HG03378 (cell line): Measurements from ENCODE around the gene PRKACB.
"Not testable (repeated sequence)": the region's sequence is repeated elsewhere in the genome, so short reads cannot be mapped to it uniquely, and the experiment has no call there.

Experiments used
- ATAC-seq: cut with Tn5 transposase; IDR thresholded peaks from one replicate; pipeline ENCODE4 v1.9.1; 2021; ENCODE audit warnings: mild to moderate bottlenecking, moderate library complexity; ENCODE audit not compliant: unreplicated experiment

PRKACB gene

DNA sequence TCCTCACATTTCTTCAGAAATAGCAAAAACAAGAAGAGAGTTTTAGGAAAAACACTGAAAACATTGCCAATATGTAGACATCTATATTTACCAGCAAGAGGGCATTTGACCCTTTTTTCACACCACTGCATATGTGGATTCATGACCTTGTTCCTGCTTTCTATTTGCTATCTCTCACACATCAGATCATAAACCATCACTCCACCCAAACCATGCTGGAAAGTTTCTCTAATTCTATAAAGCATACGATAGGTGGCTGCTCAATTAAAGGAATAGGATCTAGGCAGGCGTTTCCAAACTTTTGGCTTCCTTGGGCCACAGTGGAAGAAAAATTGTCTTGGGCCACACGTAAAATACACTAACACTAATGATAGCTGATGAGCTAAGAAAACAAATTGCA lies 121.8 kb downstream of the PRKACB start:
- no peak for ATAC-seq

DNA sequence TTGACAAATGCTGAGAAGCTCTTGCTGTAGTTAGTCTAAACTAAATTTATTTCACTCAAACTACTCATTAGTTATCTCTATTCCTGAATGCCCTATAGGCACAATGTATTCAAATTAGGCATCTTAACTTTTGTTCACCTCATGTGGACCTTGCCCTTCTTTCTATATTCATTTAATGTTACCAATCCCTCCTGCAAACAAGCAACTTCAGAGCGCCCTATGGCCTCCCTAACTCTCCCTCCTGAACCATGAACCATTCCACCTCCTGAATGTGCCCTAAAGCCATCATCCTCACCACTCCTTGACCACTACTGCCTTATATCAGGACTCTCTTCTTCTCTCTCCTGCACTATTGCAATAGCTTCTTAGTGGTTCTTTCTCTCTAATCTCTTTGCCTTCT lies 122.7 kb downstream of the PRKACB start:
- ATAC-seq: no peak

DNA sequence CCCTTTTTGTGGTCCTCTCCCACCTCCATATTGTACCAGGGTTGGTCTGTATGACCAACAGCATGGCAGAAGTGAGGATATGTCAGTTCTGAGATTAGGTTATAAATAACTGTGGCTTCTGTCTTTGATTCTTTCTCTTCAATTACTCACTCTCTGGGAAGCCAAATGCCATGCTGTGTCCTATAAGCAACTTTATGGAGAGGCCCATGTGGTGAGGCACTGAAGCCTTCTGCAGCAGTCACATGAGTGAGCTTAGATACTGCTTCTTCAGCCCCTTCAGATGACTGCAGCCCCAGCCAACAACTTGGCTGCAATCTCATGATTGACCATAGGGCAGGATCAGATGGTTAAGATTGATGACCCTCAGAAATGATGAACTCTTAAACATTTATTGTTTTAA lies 123.4 kb downstream of the PRKACB start:
- no peak for ATAC-seq

DNA sequence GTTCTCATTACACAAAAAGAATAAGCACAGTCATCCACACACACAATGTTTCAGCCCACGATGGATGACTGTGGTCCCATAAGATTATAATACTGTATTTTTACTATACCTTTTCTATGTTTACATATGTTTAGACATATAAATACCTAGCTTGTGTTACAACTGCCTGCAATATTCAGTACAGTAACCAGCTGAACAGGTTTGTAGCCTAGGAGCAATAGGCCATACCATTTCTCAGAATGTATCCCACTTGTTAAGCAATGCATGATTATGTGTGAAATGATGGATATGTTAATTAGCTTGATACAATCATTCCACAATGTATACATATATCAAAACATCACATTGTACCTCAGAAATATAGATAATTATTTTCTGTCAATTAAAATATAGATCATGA lies 124.3 kb downstream of the PRKACB start:
- ATAC-seq: no peak

DNA sequence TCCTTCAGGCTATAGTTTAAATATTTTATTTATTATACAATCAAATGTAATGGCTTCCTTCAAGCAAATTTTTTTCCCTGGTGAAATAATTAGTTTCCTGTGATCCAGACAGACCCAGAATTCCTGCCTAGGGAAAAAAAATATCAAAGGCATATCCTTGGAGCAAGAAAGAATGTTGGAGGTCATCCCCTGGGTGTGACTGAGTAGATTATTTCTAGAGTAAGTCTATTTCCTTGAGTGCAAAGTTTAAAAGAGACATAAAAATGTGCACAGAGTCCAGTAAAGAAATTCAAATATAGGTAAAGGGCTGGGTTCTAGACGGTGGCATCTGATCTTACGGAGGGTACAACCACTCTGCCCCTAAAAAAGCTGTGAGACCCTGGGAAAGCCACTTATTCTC lies 125.2 kb downstream of the PRKACB start:
- no peak for ATAC-seq

DNA sequence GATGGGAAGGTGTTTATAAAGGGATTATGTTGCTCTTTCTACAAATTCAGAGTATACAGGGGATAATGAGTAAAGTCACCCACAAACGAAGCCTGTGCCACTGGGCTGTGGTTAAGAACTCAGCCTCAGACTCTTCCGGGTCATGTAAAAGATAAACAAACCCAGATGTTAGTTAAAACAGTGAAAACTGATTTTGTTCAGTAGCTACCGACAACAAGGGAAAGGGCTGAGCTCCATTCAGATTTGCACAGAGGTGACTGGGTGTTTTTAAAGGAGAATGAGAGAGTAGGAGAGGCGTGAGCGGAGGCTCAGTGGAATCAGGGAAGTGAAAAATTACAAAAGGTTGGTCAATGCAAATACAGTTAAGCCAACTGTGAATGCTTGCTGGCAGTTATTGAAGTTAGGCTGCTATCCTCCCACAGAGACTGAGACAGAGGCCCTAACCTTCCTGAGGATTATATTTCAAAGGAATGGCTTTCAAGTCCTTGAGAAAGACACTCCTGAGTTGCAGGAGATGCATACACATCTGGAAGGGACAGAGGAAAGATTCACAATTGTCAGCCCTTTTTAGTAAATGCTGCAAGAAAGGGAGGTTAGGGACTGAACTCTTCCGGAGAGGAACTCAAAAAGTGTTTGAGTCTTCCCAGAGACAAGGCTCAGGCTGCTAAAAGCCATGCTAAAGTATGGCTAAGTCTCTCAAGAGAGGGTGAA lies 127.5 kb downstream of the PRKACB start:
- peak; percentile 98 for ATAC-seq

DNA sequence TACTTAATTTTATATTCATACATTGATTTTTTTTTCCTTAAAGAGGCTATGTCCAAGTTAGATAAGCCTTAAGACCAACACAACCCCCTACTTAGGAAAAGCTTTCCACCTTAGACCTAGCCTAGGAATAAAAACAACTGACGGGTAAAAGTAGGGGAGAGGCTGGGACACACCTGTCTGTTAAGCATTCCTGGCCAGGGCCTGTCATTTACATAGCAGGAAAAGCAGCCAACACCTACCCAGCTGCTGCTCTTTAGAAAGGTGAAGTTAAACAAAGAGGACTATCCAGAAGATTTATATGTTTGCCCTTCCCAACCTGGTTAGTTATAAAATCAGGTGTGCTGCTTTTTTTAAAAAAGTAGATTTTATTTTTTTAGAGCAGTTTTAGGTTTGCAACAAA lies 128.3 kb downstream of the PRKACB start:
- no peak for ATAC-seq

DNA sequence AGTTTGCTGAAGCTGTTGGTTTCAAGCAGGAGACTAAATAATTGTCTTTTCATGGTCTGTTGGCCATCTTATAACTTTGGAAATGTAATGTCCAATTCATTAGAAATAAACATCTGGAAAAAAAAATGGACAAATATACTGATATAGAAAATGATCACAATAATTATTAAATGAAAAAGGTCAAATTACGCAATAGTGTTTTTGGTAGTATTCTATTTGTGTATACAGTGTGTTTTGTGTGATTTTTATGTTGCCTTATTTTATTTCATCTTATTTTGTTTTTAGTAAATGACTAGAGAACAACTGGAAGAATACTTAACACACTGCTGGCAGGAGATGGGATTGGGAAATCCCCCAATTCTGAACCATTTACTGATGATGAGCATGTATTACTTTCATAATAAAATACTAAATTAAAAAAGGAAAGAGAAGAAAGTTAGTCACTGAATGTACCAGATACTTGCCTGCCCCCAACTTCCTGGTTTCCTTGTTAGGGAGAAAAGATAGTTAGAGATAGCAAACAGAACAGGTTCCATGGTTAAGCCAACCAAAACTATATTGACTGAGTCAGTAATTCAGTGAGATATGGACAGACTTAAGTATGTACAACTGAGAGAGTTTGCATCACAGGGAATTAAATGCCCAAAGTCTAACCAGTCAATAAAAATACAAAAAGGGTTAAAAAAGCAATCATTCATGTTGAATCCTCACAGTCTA lies 133.4 kb downstream of the PRKACB start:
- ATAC-seq: no peak

DNA sequence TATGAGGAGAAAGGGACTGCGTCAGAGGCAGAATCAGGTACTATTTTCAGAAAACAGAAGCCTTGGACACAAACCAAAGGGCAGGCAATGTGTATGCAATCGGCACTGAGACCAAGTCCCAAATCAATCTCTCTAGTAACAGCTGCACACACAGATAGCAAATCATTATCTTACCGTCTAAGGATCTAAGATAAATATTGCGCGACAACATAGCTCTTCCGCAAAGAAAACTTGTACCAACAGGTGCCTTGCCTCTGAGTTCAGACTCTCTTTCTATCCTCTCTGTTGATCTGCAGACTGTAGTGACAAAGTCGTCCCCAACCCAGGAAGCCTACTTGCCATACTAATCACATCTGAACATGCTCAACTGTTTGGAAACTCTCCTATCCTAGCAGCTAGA lies 134.8 kb downstream of the PRKACB start:
- ATAC-seq: no peak

DNA sequence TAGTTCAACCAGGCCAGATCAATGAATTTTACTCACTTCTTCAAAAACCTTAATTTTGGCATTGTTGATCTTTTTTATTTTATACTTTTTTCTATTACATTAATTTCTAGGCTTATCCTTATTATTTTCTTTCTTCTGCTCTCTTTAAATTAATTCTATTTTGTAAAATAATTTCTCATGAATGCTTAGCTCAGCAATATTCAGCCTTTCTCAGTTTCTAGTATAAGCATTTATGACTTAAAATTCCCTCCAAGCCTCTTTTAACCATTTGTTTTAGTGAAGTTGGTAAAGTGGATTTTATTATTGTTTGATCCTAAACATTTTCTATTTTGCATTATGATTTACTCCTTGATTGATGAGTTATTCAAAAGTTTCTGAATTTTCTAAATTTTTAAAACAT lies 136.8 kb downstream of the PRKACB start:
- ATAC-seq: no peak

DNA sequence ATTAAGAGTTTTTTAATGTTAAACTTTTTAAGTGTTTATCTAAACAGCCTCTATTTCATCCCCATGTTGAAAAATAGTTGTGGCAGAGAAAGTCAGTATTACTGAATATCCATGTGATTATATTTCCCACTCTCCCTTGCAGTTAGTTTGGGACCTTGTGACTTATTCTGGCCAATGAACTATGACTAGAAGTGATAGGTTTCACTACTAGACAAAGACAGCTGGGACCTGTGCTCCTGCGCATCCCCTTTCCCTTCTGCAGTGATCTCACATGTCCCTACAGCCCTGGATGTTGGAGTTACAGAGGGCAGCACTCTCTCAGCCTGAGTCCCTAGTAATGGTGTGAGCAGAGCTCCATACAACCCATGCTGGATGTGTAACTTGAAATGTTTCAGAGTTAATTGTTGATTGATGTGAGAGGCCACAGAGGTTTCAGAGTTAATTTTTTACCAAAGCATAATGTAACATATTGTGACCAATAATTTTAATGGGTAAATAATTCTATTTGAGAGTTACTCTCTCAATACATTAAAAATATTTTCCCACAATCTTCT lies 138.8 kb downstream of the PRKACB start:
- peak; percentile 71 for ATAC-seq

DNA sequence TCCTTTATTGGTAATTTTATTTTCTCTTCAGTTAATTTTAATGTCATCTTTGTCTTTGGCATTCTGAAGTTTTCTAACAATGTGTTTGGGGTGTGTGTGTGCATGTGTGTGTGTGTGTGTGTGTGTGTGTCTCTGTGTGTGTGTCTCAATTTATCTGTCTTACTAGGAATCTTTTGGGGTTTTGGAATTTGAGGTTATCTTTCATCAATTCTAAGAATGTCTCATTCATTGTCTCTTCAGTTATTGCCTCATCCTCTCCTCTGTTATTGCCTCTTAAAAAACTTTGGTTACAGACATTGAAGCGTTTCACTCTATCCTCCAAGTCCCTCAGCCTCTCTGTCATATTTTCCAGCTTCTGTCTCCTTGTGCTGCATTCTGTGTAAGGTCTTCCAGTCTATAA lies 139.3 kb downstream of the PRKACB start:
- no peak for ATAC-seq

DNA sequence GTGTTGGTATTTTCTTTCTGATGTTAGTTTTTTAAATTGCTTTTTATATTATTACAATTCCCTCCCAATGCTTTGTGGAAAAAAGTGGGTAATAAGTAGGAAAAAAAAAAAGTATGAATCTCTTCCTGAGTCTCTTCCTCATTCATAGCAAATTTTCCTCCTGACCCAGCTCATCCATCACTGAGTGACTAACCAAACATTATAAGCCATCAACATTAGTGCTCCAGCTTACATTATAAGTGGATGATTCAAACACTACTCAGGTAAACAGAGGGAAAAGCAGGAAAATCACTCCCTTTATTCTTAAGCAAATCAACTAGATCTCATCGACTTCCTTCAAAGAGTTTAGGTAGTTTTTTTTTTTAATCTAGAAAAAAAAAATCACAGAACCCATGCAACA lies 142.0 kb downstream of the PRKACB start:
- ATAC-seq: no peak

DNA sequence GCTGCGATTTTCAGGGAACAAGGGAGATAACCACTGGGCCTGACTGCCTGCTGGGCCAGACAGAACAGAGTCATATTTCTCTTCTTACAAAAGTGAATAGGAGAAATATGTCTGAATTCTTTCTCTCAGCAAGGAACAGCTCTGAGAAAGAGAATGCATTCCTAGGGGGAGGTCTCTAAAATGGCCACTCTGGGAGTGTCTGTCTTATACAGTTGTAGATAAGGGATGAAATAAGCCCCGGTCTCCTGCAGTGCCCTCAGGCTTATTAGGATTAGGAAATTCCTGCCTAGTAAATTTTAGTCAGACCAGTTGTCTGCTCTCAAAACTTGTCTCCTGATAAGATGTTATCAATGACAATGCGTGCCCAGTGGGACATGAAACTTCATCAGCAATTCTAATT lies 143.3 kb downstream of the PRKACB start:
- not testable (repeated sequence) for ATAC-seq
